ENCODE measurements around the gene PURA.

PURA gene

GRCh38 chr5:140107312-140108092 is 6.4 kb upstream of the PURA start:
- in situ Hi-C loops (cut with HindIII; ENCODE audit: low pct_ligation_motif_present, low sequenced_read_pairs), result no loop called here

GRCh38 chr5:140108093-140109017 is 5.6 kb upstream of the PURA start:
- Histone ChIP-seq H3K4me3 (ENCODE audit: low read depth, low read length) (peak overlapping the region; percentile 78), H3K27ac (peak overlapping the region; percentile 90), H3K27me3 (replicated peaks) (peaks cover 3% of the 10 kb centered on the region), H3K36me3 (replicated peaks) (no peaks in the 10 kb centered on the region)
- in situ Hi-C loops (cut with HindIII; ENCODE audit: low pct_ligation_motif_present, low sequenced_read_pairs), result no loop called here
- TF ChIP-seq CTCF (IDR thresholded peaks at IDR 0.05; ENCODE audit: low read depth, low read length, missing control alignments), result no peak
- DNase-seq, result no peak

More at GRCh38 chr5:140107312-140108092, 6.4 kb upstream of the PURA start:
- H3K27ac ChIP-seq, result peak overlapping the region; percentile 90
- peak; percentile 24 for TF ChIP-seq CTCF (IDR thresholded peaks at IDR 0.05; ENCODE audit: low read depth, low read length, missing control alignments)
- peak overlapping the region; percentile 78 for H3K4me3 ChIP-seq (ENCODE audit: low read depth, low read length)
- DNase-seq, result peak; percentile 88
- peaks cover 3% of the 10 kb centered on the region for H3K27me3 ChIP-seq (replicated peaks)
- no peaks in the 10 kb centered on the region for H3K36me3 ChIP-seq (replicated peaks)

- Histone ChIP-seq H3K27me3 (replicated peaks) (peaks cover 3% of the 10 kb centered on the region), H3K36me3 (replicated peaks) (no peaks in the 10 kb centered on the region), H3K27ac (no peak overlapping the region), H3K4me3 (ENCODE audit: low read depth, low read length) (peak overlapping the region; percentile 78)
- in situ Hi-C loops (cut with HindIII; ENCODE audit: low pct_ligation_motif_present, low sequenced_read_pairs), result no loop called here
- TF ChIP-seq CTCF (IDR thresholded peaks at IDR 0.05; ENCODE audit: low read depth, low read length, missing control alignments), result no peak
- DNase-seq, result no peak
These were observed 4.7 kb upstream of the PURA start for GRCh38 chr5:140109018-140109758.

- Histone ChIP-seq H3K4me3 (ENCODE audit: low read depth, low read length) (no peak overlapping the region), H3K27ac (no peak overlapping the region), H3K36me3 (replicated peaks) (no peaks in the 10 kb centered on the region), H3K27me3 (replicated peaks) (no peaks in the 10 kb centered on the region)
- in situ Hi-C loops (cut with HindIII; ENCODE audit: low pct_ligation_motif_present, low sequenced_read_pairs), result no loop called here
- TF ChIP-seq CTCF (IDR thresholded peaks at IDR 0.05; ENCODE audit: low read depth, low read length, missing control alignments), result no peak
- no peak for DNase-seq
These were observed 3.9 kb upstream of the PURA start for GRCh38 chr5:140109759-140110645.

GRCh38 chr5:140110646-140110957 is 3.3 kb upstream of the PURA start:
- in situ Hi-C loops (cut with HindIII; ENCODE audit: low pct_ligation_motif_present, low sequenced_read_pairs), result no loop called here
- Histone ChIP-seq H3K27me3 (replicated peaks) (no peaks in the 10 kb centered on the region), H3K36me3 (replicated peaks) (no peaks in the 10 kb centered on the region), H3K4me3 (ENCODE audit: low read depth, low read length) (no peak overlapping the region), H3K27ac (no peak overlapping the region)
- no peak for DNase-seq
- no peak for TF ChIP-seq CTCF (IDR thresholded peaks at IDR 0.05; ENCODE audit: low read depth, low read length, missing control alignments)

Measured in brain microvascular endothelial cell (primary cell).